EL (cell line): ENCODE measurements around the gene GHRHR.

Experiments
- DNase-seq: peaks from one replicate; pipeline ENCODE4 v3.0.0-alpha.2; 2016

The GHRHR gene

GRCh38 chr7:30987178-30987577 is 23.4 kb downstream of the GHRHR start:
- DNase-seq: no peak

GRCh38 chr7:30987936-30988335 is 24.2 kb downstream of the GHRHR start:
- DNase-seq: no peak

GRCh38 chr7:30988351-30989005 is 24.7 kb downstream of the GHRHR start:
- DNase-seq: no peak

GRCh38 chr7:30989008-30989823 is 25.5 kb downstream of the GHRHR start:
- DNase-seq: no peak

GRCh38 chr7:30989824-30990672 is 26.3 kb downstream of the GHRHR start:
- no peak for DNase-seq

GRCh38 chr7:30990673-30991170 is 27.0 kb downstream of the GHRHR start:
- DNase-seq: no peak

- no peak for DNase-seq
Measured at GRCh38 chr7:30992414-30992813, 28.7 kb downstream of the GHRHR start.

GRCh38 chr7:30994206-30995100 is 30.7 kb downstream of the GHRHR start:
- DNase-seq: no peak

- DNase-seq: no peak
Measured at GRCh38 chr7:30995536-30995935, 31.8 kb downstream of the GHRHR start.

- DNase-seq: no peak
Measured at GRCh38 chr7:30996256-30996655, 32.5 kb downstream of the GHRHR start.

- DNase-seq: no peak
Measured at GRCh38 chr7:30996883-30997282, 33.1 kb downstream of the GHRHR start.

- DNase-seq: peak; percentile 36
Measured at GRCh38 chr7:30997316-30997715, 33.6 kb downstream of the GHRHR start.

GRCh38 chr7:30998180-30998579 is 34.4 kb downstream of the GHRHR start:
- DNase-seq: no peak

- DNase-seq: no peak
Measured at GRCh38 chr7:31000161-31000693, 36.5 kb downstream of the GHRHR start.

GRCh38 chr7:31000779-31001178 is 37.0 kb downstream of the GHRHR start:
- no peak for DNase-seq

- peak; percentile 15 for DNase-seq
Measured at GRCh38 chr7:31002256-31002655, 38.5 kb downstream of the GHRHR start.

GRCh38 chr7:31003097-31003496 is 39.3 kb downstream of the GHRHR start:
- no peak for DNase-seq

GRCh38 chr7:31003721-31004120 is 40.0 kb downstream of the GHRHR start:
- DNase-seq: no peak

GRCh38 chr7:31004393-31004792 is 40.6 kb downstream of the GHRHR start:
- no peak for DNase-seq

GRCh38 chr7:31006857-31007256 is 43.1 kb downstream of the GHRHR start:
- no peak for DNase-seq

GRCh38 chr7:31007634-31008033 is 43.9 kb downstream of the GHRHR start:
- DNase-seq: no peak

- no peak for DNase-seq
Measured at GRCh38 chr7:31014826-31015225, 51.1 kb downstream of the GHRHR start.
